DLD1 (cell line): Measurements from ENCODE around the gene NUCB2.
"Not testable (repeated sequence)": the region's sequence is repeated elsewhere in the genome, so short reads cannot be mapped to it uniquely, and the experiment has no call there.

Experiments used
- in situ Hi-C: cut with HindIII; loops from 2 replicates; pipeline ENCODE4 v1.10.0; 2017; ENCODE audit warnings: low sequenced_read_pairs

NUCB2 gene

DNA sequence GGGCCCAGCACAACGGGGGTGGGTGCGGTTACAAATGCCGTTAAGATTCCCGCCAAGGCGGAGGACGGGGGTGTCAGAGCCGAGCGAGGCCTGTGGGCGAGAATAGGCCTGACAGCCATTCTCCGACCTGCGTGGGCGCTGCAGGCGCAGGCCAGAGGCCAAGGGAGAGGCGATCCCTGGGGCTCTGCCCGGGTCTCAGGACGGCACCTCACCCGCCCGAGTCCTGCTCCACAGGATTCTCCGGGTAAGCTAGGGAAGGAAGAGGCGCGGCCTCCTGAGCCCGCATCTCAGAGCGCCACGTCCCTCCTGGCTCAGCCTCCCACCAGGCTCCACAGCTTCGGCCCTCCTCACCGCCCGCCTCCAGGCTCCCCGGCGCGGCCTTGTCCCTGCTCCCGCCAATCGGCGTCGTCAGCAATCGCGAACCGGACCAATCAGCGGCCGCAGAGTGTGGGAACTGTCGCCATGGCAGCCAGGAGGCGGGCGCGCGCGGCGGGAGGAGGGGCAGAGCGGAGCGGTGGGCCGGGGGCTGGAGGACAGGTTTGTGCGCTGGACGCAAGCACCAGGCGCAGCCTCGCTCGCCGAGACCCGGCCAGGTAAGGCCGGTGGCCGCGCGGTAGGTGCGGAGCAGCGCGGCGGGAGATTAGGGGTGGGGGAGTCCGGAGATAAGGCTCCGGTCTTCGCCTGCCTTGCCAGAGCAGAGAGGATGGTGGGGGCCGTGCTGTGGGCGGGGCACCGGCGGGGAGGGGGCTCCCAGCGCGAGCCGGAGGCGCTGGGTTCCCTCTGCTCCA, at the start of gene NUCB2:
Gene NUCB2, plus strand, starts transcription at position 504 of the 788 bp plus-strand sequence. CDS start 18,585 bp downstream, outside the sequence.
- in situ Hi-C loops: no loop called here

DNA sequence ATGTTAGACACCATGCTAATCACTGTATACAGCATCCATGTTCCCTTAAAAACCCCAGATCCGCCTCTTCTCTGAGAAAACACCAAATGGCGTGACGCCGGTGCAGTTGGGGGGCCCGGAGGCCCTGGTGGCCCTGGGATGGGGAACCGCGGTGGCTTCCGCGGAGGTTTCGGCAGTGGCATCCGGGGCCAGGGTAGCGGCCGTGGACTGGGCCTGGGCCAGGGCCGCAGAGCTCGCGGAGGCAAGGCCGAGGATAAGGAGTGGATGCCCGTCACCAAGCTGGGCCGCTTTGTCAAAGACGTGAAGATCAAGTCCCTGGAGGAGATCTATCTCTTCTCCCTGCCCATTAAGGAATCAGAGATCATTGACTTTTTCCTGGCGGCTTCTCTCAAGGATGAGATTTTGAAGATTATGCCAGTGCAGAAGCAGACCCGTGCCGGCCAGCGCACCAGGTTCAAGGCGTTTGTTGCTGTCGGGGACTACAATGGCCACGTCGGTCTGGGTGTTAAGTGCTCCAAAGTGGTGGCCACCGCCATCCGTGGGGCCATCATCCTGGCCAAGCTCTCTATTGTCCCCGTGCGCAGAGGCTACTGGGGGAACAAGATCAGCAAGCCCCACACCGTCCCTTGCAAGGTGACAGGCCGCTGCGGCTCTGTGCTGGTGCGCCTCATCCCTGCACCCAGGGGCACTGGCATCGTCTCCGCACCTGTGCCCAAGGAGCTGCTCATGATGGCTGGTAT, 48.2 kb upstream of the NUCB2 start:
- in situ Hi-C loops: not testable (repeated sequence)

DNA sequence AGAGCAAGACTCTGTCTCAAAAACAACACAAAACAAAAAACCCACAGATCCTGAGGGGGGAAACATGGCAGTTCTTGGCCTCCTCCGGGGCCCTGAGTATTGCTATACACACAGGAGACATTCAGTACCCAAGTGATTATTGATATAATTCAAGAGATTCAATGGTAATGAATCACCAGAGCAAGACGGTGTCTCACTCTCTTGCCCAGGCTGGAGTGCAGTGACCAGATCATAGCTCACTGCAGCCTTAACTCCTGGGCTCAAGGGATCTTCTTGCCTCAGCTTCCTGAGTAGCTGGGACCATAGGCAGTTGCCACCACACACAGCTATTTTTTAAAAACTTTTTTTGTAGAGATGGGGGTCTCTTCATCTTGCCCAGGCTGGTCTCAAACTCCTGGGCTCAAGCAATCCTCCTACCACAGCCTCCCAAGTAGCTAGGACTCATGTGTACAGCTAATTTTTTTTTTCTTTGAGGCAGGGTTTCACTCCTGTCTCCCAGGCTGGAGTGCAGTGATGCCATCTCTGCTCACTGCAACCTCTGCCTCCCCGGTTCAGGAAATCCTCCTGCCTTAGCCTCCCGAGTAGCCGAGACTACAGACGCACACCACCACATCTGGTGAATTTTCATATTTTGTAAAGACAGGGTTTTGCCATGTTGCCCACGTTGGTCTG, 46.9 kb upstream of the NUCB2 start:
- in situ Hi-C loops: no loop called here

DNA sequence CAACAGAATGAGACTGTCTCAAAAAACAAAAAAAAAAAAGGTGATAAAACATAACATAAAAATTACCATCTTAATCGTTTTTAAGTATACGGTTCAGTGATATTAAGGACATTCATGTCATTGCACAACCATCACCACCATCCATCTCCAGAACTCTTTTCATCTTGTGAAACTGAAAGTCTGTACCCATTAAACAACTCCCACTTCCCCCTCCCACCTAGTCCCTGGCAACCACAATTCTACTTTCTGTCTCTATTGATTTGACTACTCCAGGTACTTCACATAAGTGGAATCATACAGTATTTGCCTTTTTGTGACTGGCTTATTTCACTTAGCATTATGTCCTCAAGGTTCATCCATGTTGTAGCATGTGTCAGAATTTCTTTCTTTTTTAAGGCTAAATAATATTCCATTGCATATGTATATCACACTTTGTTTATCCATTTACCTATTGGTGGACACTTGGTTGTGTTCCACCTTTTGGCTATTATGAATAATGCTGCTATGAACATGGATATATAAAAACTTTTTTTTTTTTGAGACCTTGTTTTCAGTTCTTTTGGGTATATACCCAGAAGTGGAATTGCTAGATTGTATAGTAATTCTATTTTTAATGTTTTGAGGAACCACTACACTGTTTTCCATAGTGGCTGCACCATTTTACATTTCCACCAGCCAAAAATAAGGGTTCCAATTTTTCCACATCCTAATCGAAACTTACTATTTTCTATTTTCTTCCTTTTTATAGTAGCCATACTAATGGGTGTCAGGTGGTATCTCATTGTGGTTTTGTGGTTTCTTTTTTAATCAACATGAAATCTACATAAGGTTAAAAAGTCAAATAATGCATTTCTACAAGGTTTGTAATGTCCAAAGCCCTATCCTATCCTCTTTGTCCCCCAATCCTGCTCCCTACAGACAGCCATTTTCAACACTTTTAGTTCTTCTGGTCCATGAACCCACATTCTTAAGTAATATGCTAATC, 45.4 kb upstream of the NUCB2 start:
- in situ Hi-C loops: no loop called here

DNA sequence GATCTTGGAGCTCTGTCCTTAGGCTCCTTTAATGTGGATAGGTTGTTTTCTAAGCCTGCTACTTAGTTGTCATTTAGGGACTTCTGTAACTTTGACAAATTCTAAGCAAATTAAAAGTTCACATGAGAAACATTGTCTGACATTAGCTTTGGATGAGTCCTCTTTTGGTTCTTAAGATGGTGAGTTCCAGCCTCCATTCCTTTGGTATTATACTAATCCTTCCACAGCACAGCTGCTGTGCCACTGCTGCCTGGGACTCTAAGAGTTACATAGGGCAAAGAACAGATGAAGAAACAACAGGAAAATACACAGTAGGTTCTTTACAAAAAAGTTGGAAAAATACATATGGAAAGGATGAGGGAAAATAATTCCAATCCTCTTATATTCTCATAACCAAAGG, 43.4 kb upstream of the NUCB2 start:
- in situ Hi-C loops: no loop called here

DNA sequence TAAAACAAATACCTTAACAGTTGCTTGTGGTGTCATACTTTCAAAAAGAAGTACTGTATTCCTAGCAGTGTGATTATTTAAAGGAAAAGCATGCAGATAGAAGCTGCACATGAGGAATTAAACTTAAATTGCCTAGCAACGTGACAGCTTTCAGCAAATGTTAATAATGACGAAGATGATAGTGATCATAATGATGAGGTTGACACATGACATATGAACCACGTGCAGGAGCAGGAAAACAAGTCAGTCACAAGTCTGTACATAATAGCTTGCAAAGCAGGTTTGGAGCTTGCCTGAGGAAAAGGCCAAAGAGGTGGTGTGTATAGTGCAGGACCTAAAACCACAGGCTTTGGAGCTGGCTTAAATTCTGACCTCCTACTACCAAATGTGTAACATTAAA, 38.2 kb upstream of the NUCB2 start:
- in situ Hi-C loops: no loop called here

DNA sequence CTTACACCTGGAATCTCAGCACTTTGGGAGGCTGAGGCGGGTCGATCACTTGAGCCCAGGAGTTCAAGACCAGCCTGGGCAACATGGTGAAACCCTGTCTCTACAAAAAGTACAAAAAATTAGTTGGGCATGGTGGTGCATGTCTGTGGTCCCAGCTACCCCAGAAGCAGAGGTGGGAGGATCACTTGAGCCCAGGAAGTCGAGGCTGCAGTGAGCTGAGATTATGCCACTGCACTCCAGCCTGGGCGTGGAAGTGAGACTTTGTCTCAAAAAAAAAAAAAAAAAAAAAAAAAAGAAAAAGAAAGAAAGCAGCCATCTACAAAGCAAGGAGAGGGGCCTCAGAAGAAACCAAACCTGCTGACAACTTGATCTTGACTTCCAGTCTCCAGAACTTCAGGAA, 36.6 kb upstream of the NUCB2 start:
- in situ Hi-C loops: not testable (repeated sequence)

DNA sequence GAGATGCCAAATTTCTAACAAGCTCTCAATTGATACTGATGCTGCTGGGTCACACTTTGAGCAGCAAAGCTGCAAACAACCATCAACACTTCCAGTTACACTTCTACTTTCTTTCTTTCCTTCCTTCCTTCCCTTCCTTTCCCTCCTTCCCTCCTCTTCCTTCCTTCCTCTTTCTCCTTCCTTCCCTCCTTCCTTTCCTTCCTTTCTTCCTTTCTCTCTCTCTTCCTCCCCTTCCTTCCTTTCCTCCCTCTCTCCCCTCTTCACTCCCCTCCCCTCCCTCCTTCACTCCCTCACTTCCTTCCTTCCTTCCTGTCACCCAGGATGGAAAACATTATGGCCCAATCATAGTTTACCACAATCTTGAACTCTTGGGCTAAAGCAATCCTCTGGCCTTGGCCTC, 35.8 kb upstream of the NUCB2 start:
- in situ Hi-C loops: no loop called here

DNA sequence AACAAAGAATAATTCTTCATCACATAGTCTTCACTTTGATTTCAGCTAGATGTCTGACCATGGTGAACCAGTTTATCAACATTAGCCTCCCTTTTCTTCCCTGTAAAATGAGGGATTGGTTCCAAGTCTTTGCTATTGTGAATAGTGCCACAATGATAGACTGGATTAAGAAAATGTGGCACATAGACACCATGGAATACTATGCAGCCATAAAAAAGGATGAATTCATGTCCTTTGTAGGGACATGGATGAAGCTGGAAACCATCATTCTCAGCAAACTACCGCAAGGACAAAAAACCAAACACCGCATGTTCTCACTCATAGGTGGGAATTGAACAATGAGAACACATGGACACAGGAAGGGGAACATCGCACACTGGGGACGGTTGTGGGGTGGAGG, 33.6 kb upstream of the NUCB2 start:
- in situ Hi-C loops: not testable (repeated sequence)

DNA sequence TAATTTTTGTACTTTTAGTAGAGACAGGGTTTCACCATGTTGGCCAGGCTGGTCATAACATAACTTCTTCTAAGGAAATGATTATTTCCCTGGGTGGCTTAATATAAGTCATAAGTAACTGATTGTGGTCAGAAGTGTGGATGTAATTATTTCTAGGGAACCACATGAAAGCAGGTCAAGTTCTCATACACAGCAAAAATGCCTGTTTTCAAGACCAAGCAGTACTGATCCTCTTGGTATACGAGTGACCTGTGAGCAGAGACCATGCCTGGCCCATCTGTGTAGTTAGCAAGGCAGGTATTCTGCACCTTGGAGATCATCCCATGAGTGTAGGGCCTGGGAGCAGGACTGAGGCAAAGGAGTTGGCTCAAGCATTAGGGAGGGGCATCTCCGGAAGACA, 32.5 kb upstream of the NUCB2 start:
- in situ Hi-C loops: no loop called here

DNA sequence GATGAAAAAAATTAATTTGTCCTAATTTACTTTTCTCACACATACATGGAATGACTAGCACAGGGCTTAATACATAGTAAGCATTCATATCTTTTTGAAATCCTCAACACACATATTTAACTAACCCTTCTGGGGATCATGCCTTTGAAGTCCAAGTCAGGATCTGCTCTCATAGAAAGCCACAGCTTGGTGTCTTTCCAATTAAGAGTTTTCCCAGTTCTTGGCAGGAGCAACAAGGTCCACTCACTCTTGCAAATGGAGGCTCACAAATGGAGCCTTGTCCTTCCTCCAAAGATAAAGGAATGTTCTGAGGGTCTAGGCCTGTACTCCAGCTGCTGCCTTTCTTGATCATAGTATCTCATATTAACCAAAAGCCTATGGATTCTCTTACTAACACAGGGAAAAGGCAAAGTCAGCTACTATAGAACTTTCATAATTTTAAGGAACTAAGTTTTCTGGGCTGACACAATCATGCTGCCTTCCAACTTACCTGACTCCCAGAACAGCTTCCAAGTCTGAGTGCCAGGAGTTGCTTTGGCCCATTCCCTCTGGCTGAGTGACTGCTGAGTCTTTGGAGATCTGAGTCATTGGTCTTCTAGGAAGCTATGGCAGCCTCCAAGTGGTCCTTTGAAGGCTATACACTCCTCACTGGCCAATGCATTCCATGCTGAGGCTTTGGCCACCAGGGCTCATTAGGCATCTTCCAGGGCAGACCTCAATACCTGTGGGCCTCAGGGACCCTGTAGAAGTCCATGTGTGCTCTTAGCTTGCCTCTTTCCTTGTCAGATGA, 25.8 kb upstream of the NUCB2 start:
- in situ Hi-C loops: no loop called here

DNA sequence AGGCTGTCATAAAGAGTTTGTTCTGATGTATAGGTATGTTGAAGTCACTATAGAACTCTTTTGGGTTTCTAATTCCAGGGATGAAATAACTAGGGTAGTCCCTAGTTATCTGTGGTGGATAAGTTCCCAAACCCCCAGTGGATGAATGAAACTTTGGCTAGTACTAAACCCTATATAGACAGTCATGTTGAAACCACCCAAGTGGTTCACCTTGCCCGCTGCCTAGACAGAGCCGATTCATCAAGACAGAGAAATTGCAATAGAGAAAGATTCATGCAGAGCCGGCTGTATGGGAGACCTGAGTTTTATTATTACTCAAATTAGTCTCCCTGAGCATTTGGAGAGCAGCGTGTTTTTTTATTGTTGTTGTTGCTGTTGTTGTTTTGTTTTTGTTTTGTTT, 23.8 kb upstream of the NUCB2 start:
- in situ Hi-C loops: no loop called here

DNA sequence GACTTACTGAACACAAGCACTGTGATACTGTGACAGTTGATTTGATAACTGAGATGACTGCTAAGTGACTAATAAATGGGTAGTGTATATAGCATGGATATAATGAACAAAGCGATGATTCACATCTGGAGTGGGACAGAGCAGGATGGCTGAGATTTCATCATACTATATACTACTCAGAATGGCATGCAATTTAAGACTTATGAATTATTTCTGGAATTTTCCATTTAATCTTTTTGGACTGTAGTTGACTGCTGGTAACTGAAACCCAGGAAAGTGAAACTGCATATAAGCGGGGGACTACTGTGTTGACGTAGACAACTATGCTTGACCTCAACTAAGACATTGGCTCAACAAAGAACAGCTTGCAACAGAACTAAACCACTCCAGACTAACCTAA, 20.0 kb upstream of the NUCB2 start:
- in situ Hi-C loops: no loop called here

DNA sequence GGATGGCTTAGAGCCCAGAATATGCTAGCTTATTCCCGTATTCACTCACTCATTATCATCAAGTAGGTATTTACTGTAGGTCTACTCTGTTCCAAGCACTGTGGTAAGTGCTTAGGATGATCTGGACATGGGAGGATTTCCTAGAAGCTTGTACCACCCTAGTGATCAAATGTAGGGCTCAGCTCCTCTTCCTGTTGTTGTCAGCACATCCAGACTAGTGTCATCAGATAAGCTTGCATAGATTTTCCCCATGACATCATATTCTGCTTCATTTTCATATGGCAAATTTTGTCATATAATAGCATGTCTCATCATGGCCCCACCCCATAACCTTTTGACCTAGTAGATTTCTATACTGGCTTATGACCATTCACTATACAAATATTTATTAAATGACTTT, 19.3 kb upstream of the NUCB2 start:
- in situ Hi-C loops: no loop called here

DNA sequence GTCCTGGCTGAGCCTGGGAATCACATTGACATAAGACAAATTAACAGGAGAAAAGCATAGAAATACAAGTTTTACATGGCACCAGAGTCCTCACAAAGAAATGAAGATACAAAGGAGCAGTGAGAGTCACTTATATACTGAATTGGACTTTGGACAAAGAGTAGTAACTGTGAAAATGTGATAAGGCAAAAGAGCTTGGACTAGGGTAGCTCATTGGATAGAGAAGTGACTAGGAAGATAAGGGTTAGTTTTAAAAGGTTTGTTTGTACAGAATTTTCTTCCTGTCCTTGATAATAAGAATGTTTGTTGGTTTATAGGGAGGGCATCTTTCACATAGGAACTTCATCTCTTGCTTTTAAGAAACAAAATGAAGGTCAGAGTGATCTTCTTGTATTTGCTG, 17.9 kb upstream of the NUCB2 start:
- in situ Hi-C loops: no loop called here

DNA sequence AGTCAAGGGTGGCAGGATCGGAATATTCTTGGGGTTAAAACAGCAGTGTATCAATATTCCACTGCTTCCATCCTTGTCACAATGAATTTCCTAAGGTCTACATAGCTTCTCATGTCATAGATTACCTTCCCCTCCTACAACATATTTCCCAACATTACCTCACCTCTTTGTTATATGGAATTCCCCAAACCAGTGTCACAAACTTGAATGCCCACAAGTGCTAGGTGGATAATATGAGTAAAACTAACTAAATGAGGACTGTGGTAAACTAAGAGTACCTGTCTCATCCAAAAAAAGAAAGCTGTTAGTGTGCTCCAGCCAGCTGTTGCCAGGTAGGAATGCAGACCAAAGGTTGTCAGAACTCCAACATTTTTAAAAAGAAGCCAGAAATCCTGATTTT, 17.0 kb upstream of the NUCB2 start:
- in situ Hi-C loops: no loop called here

DNA sequence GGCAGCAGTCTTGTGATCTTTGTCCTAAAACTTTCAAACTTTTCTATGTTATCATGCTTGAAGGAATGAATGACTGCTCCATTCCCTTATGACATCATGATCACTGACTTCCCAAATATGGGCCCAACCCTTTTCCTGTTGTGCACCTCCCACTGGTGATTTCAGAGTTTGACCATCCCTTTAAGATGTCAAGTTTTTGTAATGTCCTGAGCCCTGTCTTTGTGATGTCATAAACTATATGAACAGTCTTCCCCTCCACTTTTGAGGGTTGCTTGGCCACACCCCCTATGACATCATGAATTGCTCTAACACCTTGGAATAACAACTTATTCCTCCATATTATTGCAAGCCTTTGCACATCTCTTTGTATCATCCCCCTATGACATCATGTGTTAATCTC, 16.5 kb upstream of the NUCB2 start:
- in situ Hi-C loops: no loop called here

DNA sequence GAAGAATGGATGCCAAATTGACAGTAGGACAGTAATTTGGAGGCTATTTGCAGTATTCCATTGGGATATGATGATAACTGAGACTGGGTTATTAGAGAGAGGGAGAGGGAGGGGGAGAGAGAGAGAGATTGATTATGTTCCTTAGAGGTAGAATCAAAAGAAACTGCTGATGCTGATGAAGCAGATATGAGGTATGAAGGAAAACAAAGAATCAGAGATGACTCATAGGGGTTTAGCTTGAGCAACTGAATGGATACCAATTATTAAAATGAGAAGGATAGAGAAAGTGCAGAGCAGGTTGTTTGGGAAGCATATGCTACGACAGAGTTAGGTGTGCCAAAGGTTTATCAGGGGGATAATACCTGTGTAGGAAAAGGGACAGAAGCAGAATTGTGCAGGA, 12.8 kb upstream of the NUCB2 start:
- in situ Hi-C loops: no loop called here

DNA sequence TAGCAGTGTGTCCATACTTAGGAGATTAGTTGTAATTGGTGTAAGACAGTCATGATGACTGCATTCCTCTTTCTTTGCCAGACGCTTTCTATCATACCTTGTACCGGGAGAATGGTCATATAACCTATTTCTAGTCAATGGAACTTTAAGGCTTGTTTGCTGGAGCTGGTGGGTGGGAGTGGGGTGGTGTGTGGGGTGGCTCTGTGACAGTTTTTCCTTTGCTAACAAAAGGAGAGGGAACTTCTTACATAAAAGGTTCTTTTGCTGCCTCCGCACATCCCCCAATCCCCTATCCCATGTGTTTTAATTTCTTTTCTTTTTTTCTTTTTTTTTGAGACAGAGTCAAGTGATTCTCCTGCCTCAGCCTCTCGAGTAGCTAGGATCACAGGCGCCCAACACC, 9.8 kb upstream of the NUCB2 start:
- in situ Hi-C loops: no loop called here

DNA sequence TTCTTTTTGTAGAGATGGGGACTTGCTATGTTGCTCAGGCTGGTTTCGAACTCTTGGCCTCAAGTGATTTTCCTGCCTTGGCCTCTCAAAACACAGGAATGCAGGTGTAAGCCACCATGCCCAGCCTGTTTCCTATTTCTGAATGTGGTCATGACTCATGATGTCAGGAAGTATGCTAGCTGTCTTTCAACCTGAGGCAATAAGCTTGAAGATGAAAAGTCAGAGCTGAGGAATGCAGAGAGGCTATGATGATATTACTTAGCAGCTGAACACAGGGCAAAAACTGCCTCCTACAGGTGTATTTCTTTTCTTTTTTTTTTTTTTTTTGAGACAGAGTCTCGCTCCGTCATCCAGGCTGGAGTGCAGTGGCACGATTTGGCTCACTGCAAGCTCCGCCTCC, 9.0 kb upstream of the NUCB2 start:
- in situ Hi-C loops: no loop called here
